GM12875 (cell line): ENCODE measurements around the gene CUBN.

Source experiments
- H3K4me3 ChIP-seq: one replicate; pipeline ENCODE4 v1.5.1; 2011; ENCODE audit warnings: low read depth, low read length, control low read depth
- TF ChIP-seq, protein P1 (sequence below): IDR thresholded peaks from 2 replicates; pipeline ENCODE4 v1.5.1; 2011; ENCODE audit warnings: low read depth, mild to moderate bottlenecking, control low read depth, inconsistent platforms, low read length, moderate library complexity, borderline replicate concordance; ENCODE audit not compliant: insufficient read depth

CUBN gene

DNA sequence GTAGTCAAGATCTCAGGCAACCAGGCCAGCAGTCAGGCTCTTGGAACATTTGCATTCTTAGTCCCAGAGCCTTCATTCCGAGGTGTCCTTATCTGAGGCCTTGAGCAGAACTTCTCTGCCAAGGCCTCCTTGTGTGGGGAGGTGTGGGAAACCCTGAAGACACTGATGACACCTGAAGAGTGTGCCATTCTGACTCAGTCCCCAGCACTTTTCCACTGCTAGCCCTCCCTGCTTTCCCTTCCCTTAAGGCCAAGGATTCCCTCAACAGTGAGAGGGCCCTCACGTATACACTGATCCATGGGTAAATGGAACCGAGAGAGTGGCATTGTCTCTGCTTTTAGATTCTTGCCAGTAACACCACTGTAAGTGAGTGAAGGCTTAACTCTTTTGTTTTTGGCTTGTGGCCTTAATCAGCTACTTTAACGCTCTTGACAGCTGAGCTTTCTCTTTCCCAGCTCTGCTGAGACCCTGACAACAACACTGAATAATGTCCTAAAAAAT is 41.6 kb upstream of the CUBN start:
- TF ChIP-seq, protein P1, sequence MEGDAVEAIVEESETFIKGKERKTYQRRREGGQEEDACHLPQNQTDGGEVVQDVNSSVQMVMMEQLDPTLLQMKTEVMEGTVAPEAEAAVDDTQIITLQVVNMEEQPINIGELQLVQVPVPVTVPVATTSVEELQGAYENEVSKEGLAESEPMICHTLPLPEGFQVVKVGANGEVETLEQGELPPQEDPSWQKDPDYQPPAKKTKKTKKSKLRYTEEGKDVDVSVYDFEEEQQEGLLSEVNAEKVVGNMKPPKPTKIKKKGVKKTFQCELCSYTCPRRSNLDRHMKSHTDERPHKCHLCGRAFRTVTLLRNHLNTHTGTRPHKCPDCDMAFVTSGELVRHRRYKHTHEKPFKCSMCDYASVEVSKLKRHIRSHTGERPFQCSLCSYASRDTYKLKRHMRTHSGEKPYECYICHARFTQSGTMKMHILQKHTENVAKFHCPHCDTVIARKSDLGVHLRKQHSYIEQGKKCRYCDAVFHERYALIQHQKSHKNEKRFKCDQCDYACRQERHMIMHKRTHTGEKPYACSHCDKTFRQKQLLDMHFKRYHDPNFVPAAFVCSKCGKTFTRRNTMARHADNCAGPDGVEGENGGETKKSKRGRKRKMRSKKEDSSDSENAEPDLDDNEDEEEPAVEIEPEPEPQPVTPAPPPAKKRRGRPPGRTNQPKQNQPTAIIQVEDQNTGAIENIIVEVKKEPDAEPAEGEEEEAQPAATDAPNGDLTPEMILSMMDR: no peak
- no peak overlapping the region for H3K4me3 ChIP-seq

DNA sequence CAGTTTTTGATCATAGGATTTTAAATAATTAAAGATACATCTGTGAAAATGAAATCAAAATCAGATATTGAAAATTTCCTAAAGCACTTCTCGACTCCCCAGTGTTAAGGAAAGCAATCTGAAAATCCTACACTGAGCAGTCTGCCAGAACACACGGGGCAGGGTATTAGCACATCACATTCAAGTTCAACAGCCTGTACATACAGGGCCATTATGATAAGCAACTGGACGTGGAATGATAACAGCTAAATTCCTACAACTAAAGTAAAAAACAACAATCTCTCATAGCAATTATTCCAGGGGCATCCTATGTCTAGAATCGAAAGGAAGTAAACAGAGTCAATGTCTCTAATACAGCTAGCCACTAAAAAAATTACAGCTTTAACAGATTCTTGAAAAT is 40.2 kb upstream of the CUBN start:
- no peak overlapping the region for H3K4me3 ChIP-seq
- TF ChIP-seq, protein P1: no peak

DNA sequence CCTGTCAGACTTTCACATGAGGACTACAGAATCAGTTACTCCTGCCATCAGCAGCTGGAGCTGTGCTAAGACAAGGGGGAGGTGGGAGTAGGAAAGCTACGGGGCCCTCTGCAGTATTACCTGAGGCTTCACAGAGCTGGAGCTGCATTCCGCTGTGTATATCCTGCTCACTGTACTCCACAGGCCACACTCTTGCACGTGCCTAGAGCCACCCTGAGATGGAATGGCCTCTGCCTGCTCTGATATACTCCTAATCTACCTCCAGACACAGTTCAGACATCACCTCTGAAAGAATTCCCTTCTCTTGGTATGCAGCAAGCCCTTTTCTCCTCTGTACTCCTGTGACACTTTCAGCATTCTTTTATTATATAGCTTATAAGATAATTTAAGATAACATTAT is 37.1 kb upstream of the CUBN start:
- TF ChIP-seq, protein P1: no peak
- no peak overlapping the region for H3K4me3 ChIP-seq

DNA sequence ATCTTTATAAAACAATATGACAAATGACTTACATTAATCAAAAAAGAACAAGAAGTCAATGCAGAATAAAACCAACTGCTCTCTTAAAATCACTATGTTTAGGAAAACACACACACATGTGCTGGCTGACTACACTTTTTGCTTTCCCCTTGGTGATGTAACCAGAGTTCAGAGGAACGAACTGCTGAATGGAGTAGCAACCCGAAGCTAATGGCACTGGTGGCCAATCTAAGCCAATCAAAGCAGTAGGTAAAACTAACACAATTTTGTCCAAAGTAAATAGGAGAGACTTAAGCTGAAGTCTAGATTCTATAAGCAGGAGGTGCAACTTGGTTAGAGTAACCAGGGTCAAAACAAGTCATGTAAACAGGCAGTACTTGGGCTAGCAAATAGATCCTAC is 33.2 kb upstream of the CUBN start:
- H3K4me3 ChIP-seq: no peak overlapping the region
- TF ChIP-seq, protein P1: no peak

DNA sequence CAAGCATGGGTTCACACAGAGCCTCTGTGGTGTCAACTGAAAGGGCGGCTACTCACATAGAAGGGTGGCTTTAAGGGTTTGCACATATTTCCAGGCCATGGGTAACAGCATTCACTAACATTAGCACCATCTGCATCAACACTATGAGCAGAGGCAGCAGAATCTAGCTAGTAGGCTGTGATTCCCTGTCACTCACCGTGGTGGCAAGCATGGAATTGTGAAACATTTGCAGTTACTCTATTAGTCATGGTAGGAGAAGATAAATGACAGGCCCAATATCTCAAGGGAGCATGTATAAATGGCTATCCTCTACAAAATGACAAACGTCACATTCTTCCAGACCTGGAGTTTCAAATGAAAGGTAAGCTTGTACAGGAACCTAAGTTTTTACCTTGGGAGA is 32.2 kb upstream of the CUBN start:
- TF ChIP-seq, protein P1: no peak
- H3K4me3 ChIP-seq: no peak overlapping the region

DNA sequence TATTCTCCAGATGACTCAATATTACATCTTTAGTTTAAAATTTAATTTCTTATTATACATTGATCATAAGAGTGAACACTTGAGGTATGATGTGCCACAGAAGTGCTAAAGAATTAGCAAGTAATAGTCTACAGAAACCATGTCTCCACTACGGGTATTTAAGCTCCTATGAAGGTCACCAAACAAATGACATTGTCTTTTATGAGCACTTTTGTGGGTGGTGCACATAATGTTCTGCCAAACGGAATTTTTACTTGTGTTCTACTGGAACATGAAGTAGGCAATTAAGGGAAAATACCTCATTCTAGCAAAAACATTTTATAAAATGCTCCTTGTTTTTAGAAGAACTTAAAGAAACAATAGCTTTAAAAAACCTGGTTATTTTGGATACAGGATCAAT is 27.4 kb upstream of the CUBN start:
- H3K4me3 ChIP-seq: no peak overlapping the region
- TF ChIP-seq, protein P1: no peak

DNA sequence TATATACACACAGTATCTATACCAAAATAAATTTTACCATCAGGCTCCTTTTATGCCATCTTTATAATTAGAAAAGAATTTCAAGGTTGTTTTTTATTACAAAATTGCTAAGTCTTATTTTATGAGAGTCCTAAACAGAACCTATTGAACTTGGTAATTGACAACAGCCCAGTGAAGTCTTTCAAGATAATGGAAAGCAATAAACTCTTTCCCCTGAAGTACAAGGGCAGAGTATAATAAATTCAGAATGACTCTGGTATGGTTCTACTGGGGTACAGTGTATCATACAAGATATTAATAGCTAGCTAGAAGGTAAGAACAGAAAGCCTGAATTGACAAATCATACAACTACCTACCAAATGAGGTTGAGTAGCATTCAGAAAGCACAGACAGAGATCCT is 26.2 kb upstream of the CUBN start:
- TF ChIP-seq, protein P1: no peak
- H3K4me3 ChIP-seq: no peak overlapping the region
